COR-L47 (cell line): ENCODE data around the gene TPM4.

ENCODE experiments used
- DNase-seq: peaks from one replicate; lab custom pipeline; 2025; lab: John Stamatoyannopoulos, UW

TPM4 gene

GRCh38 chr19:16041991-16042386 is 34.3 kb upstream of the TPM4 start:
- no peak for DNase-seq

- DNase-seq = no peak
Measured at GRCh38 chr19:16042533-16043085, 33.7 kb upstream of the TPM4 start.

- no peak for DNase-seq
Measured at GRCh38 chr19:16043156-16043757, 33.0 kb upstream of the TPM4 start.

GRCh38 chr19:16044746-16045145 is 31.5 kb upstream of the TPM4 start:
- DNase-seq = no peak

- DNase-seq = no peak
Measured at GRCh38 chr19:16045171-16045570, 31.1 kb upstream of the TPM4 start.

GRCh38 chr19:16045893-16046292 is 30.4 kb upstream of the TPM4 start:
- DNase-seq = no peak

GRCh38 chr19:16048583-16048982 is 27.7 kb upstream of the TPM4 start:
- DNase-seq = no peak

GRCh38 chr19:16051254-16052025 is 24.9 kb upstream of the TPM4 start:
- no peak for DNase-seq

- DNase-seq = no peak
Measured at GRCh38 chr19:16052353-16052752, 23.9 kb upstream of the TPM4 start.

- no peak for DNase-seq
Measured at GRCh38 chr19:16057062-16057461, 19.2 kb upstream of the TPM4 start.

- no peak for DNase-seq
Measured at GRCh38 chr19:16060294-16060693, 16.0 kb upstream of the TPM4 start.

- no peak for DNase-seq
Measured at GRCh38 chr19:16061943-16062342, 14.4 kb upstream of the TPM4 start.

GRCh38 chr19:16062789-16063188 is 13.5 kb upstream of the TPM4 start:
- no peak for DNase-seq

GRCh38 chr19:16064209-16064889 is 11.9 kb upstream of the TPM4 start:
- DNase-seq = no peak

GRCh38 chr19:16066611-16067104 is 9.6 kb upstream of the TPM4 start:
- DNase-seq = no peak

- no peak for DNase-seq
Measured at GRCh38 chr19:16067205-16067938, 8.9 kb upstream of the TPM4 start.

- DNase-seq = no peak
Measured at GRCh38 chr19:16068696-16069259, 7.5 kb upstream of the TPM4 start.

GRCh38 chr19:16069813-16070365 is 6.4 kb upstream of the TPM4 start:
- no peak for DNase-seq

GRCh38 chr19:16070366-16070990 is 5.8 kb upstream of the TPM4 start:
- DNase-seq = no peak

GRCh38 chr19:16071072-16071691 is 5.1 kb upstream of the TPM4 start:
- DNase-seq = no peak
